ENCODE data around the gene NAXD. TPM values are rescaled to one million over a fixed set of nuclear protein-coding genes. Genes with fewer than 3 reads are reported as not detected.
"Not testable (repeated sequence)": the region's sequence is repeated elsewhere in the genome, so short reads cannot be mapped to it uniquely, and the experiment has no call there.

The NAXD gene
- total RNA-seq, 2 donors from 2014 or later = 23.4 to 27.5 TPM

- H3K4me1 ChIP-seq = no peaks in the 10 kb centered on the region
- H3K4me3 ChIP-seq = no peak overlapping the region
- 88 to 91% methylated on average over 4 of the region's 4 CpGs for WGBS, 2 donors
- TF ChIP-seq CTCF (IDR thresholded peaks at IDR 0.05) (no peak), POLR2A (IDR thresholded peaks at IDR 0.05) (no peak)
- no peaks in the 10 kb centered on the region for H3K9me3 ChIP-seq
- H3K27ac ChIP-seq = no peak overlapping the region
- H3K36me3 ChIP-seq (replicated peaks in 1 of 2; ENCODE audit: insufficient read depth in 1 of 2, low read depth in 2 of 2) = no peaks in the 10 kb centered on the region
- H3K27me3 ChIP-seq = no peaks in the 10 kb centered on the region
- no peak for DNase-seq
- ATAC-seq = no peak
- intact Hi-C loops (cut with DNase I) = no loop called here
Measured at GRCh38 chr13:110600980-110601379, 14.4 kb upstream of the NAXD start.

GRCh38 chr13:110605132-110605531 lies 10.2 kb upstream of the NAXD start:
- H3K27ac ChIP-seq = no peak overlapping the region
- intact Hi-C loops (cut with DNase I) = no loop called here
- no peak for ATAC-seq
- 80 to 83% methylated on average over 6 of the region's 6 CpGs for WGBS, 2 donors
- DNase-seq = no peak
- no peaks in the 10 kb centered on the region for H3K36me3 ChIP-seq (replicated peaks in 1 of 2; ENCODE audit: insufficient read depth in 1 of 2, low read depth in 2 of 2)
- H3K4me3 ChIP-seq = no peak overlapping the region
- TF ChIP-seq POLR2A (IDR thresholded peaks at IDR 0.05) (no peak), CTCF (IDR thresholded peaks at IDR 0.05) (no peak)
- H3K9me3 ChIP-seq = no peaks in the 10 kb centered on the region
- no peaks in the 10 kb centered on the region for H3K27me3 ChIP-seq
- H3K4me1 ChIP-seq = no peaks in the 10 kb centered on the region

DNA sequence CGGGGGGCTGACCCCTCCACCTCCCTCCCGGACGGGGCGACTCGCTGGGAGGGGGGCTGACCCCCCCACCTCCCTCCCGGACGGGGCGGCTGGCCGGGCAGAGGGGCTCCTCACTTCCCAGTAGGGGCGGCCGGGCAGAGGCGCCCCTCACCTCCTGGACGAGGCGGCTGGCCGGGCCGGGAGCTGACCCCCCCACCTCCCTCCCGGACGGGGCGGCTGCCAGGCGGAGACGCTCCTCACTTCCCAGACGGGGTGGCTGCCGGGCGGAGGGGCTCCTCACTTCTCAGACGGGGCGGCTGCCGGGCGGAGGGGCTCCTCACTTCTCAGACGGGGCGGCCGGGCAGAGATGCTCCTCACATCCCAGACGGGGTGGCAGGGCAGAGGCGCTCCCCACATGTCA lies 9.1 kb upstream of the NAXD start:
- ATAC-seq; H3K9me3 ChIP-seq; intact Hi-C loops (cut with DNase I); DNase-seq; H3K4me3 ChIP-seq; H3K36me3 ChIP-seq (replicated peaks in 1 of 2; ENCODE audit: insufficient read depth in 1 of 2, low read depth in 2 of 2); H3K27me3 ChIP-seq; H3K4me1 ChIP-seq; H3K27ac ChIP-seq: not testable (repeated sequence)
- whole genome bisulfite sequencing, 2 donors = no CpG with 5 or more reads among the region's 33 CpGs

GRCh38 chr13:110607675-110608224 lies 7.6 kb upstream of the NAXD start:
- no peak for ATAC-seq
- 50 to 61% methylated on average over 3 of the region's 3 CpGs for WGBS, 2 donors
- intact Hi-C loops (cut with DNase I) = no loop called here

DNA sequence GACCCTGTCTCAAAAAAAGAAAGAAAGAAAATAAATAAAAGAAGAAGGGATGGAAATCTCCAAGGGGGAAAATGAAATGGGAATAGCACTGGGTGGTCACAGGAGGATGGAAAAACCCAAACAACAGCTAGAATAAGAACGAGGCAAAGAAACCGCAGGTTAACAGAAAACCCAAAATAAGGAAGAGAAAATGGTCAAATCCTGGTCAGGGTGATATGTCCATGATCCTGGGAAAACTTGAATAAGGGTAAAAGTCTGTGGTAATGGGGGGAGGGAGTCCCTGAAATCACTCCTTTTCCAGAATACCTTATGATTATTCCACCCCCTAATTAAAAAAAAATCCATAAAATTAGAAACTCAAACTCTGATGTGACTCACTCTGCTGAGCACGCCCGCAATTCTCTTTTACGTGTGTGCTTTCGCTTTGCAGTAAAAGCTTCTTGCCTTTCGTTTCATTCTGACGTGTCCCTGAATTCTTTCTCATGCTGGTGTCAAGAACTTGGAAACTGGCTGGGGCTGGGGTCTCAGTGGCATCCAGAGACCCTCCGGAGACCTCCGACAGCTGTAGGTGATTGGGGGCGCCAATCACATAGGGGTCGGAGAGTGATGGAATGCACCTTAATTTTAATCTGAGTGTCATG lies 4.3 kb upstream of the NAXD start:
- H3K4me3 ChIP-seq = no peak overlapping the region
- 65 to 82% methylated on average over 12 of the region's 12 CpGs for WGBS, 2 donors
- intact Hi-C loops (cut with DNase I) = no loop called here
- no peak overlapping the region for H3K27ac ChIP-seq
- no peak for DNase-seq
- H3K36me3 ChIP-seq (replicated peaks in 1 of 2; ENCODE audit: insufficient read depth in 1 of 2, low read depth in 2 of 2) = no peaks in the 10 kb centered on the region
- H3K27me3 ChIP-seq = no peaks in the 10 kb centered on the region
- TF ChIP-seq POLR2A (IDR thresholded peaks at IDR 0.05) (no peak), CTCF (IDR thresholded peaks at IDR 0.05) (no peak)
- H3K9me3 ChIP-seq = no peaks in the 10 kb centered on the region
- peaks cover 6% of the 10 kb centered on the region for H3K4me1 ChIP-seq
- ATAC-seq = no peak

More at GRCh38 chr13:110607675-110608224, 7.6 kb upstream of the NAXD start:
- no peaks in the 10 kb centered on the region for H3K9me3 ChIP-seq
- no peaks in the 10 kb centered on the region for H3K27me3 ChIP-seq
- no peak overlapping the region for H3K27ac ChIP-seq
- no peaks in the 10 kb centered on the region for H3K4me1 ChIP-seq
- TF ChIP-seq CTCF (IDR thresholded peaks at IDR 0.05) = no peak
- TF ChIP-seq POLR2A (IDR thresholded peaks at IDR 0.05) = no peak
- DNase-seq = no peak
- no peak overlapping the region for H3K4me3 ChIP-seq
- H3K36me3 ChIP-seq (replicated peaks in 1 of 2; ENCODE audit: insufficient read depth in 1 of 2, low read depth in 2 of 2) = no peaks in the 10 kb centered on the region

Data from body of pancreas (tissue), 4 donors.